ENCODE data around the gene ADAMTS6.

The ADAMTS6 gene

GRCh38 chr5:65366655-65367054 lies 115.1 kb downstream of the ADAMTS6 start:
- H2BK120ac ChIP-seq (ENCODE audit: low read depth, low read length), result no peak overlapping the region
- no peak overlapping the region for H3K18ac ChIP-seq (ENCODE audit: low read length)
- H2AFZ ChIP-seq (ENCODE audit: low read length), result no peak overlapping the region
- no peak overlapping the region for H3K23ac ChIP-seq (ENCODE audit: low read depth, low read length, poor library complexity)
- H2BK15ac ChIP-seq (ENCODE audit: low read length), result no peak overlapping the region
- H2AK5ac ChIP-seq (ENCODE audit: low read depth, low read length), result no peak overlapping the region
- H3K4me3 ChIP-seq (ENCODE audit: low read length in 2 of 2), result no peak overlapping the region
- H3K27me3 ChIP-seq (ENCODE audit: control insufficient read depth in 3 of 3, insufficient read depth in 3 of 3, low read depth in 1 of 3, low read length in 3 of 3), result no peaks in the 10 kb centered on the region
- H3K4ac ChIP-seq (ENCODE audit: low read length), result no peak overlapping the region
- H4K8ac ChIP-seq (ENCODE audit: low read depth, low read length), result no peak overlapping the region
- no peak overlapping the region for H3K14ac ChIP-seq (ENCODE audit: low read length)
- H3K4me1 ChIP-seq (ENCODE audit: control insufficient read depth in 2 of 2, insufficient read depth in 1 of 2, low read depth in 1 of 2, low read length in 2 of 2), result peaks cover 0 to 2% of the 10 kb centered on the region in 2 donors
- H3K4me2 ChIP-seq (ENCODE audit: insufficient read depth, low read length, poor library complexity, severe bottlenecking), result no peak overlapping the region
- H3K27ac ChIP-seq (replicated peaks; ENCODE audit: low read length), result no peak overlapping the region
- WGBS, 2 donors (ENCODE audit: extremely low coverage in 2 of 2, insufficient read length in 2 of 2, insufficient replicate concordance in 1 of 2), result no CpG with 5 or more reads among the region's 2 CpGs
- H3K36me3 ChIP-seq (replicated peaks in 1 of 2; ENCODE audit: control insufficient read depth in 2 of 2, insufficient read depth in 2 of 2, low read length in 2 of 2), result no peaks in the 10 kb centered on the region
- H3K79me1 ChIP-seq (ENCODE audit: low read depth, low read length), result no peaks in the 10 kb centered on the region
- DNase-seq (ENCODE audit: low spot score), result no peak
- no peak overlapping the region for H2BK12ac ChIP-seq (ENCODE audit: low read length)
- no peak overlapping the region for H3K9ac ChIP-seq (ENCODE audit: low read depth, low read length, poor library complexity)
- no peak overlapping the region for H2BK5ac ChIP-seq (ENCODE audit: low read length)
- H4K91ac ChIP-seq (ENCODE audit: low read depth, low read length, poor library complexity), result no peak overlapping the region
- H3K9me3 ChIP-seq (replicated peaks in 1 of 2; ENCODE audit: control insufficient read depth in 2 of 2, insufficient read depth in 1 of 2, low read depth in 1 of 2, low read length in 2 of 2), result no peaks in the 10 kb centered on the region

DNA sequence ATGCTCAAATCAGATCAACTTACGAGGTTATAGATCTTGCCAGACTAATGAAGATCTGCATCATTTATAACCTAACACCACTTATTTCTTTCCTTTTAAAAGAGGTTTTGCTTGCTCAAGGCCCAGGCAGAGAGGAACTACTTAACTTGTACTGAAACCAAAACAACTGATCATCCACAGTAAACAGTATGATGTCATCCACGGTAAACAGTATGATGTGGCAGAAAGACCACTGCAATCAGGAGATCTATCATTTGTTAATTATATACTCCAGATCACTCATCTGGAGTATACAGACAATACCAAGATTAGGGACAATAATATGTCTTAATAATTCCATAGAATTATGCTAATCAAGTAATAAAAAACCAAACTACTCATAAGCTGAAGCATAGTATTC lies 116.8 kb downstream of the ADAMTS6 start:
- Histone ChIP-seq H3K36me3 (replicated peaks in 1 of 2; ENCODE audit: control insufficient read depth in 2 of 2, insufficient read depth in 2 of 2, low read length in 2 of 2) (no peaks in the 10 kb centered on the region), H4K91ac (ENCODE audit: low read depth, low read length, poor library complexity) (no peak overlapping the region), H2BK120ac (ENCODE audit: low read depth, low read length) (no peak overlapping the region), H3K27ac (replicated peaks; ENCODE audit: low read length) (no peak overlapping the region), H3K23ac (ENCODE audit: low read depth, low read length, poor library complexity) (no peak overlapping the region), H3K27me3 (ENCODE audit: control insufficient read depth in 3 of 3, insufficient read depth in 3 of 3, low read depth in 1 of 3, low read length in 3 of 3) (no peaks in the 10 kb centered on the region), H3K9ac (ENCODE audit: low read depth, low read length, poor library complexity) (no peak overlapping the region), H3K14ac (ENCODE audit: low read length) (no peak overlapping the region), H3K9me3 (replicated peaks in 1 of 2; ENCODE audit: control insufficient read depth in 2 of 2, insufficient read depth in 1 of 2, low read depth in 1 of 2, low read length in 2 of 2) (no peaks in the 10 kb centered on the region), H3K79me1 (ENCODE audit: low read depth, low read length) (no peaks in the 10 kb centered on the region), H3K4me2 (ENCODE audit: insufficient read depth, low read length, poor library complexity, severe bottlenecking) (no peak overlapping the region), H3K18ac (ENCODE audit: low read length) (no peak overlapping the region), H2BK15ac (ENCODE audit: low read length) (no peak overlapping the region), H2BK12ac (ENCODE audit: low read length) (no peak overlapping the region), H2AK5ac (ENCODE audit: low read depth, low read length) (no peak overlapping the region), H3K4ac (ENCODE audit: low read length) (no peak overlapping the region), H2BK5ac (ENCODE audit: low read length) (no peak overlapping the region), H4K8ac (ENCODE audit: low read depth, low read length) (no peak overlapping the region), H3K4me3 (ENCODE audit: low read length in 2 of 2) (no peak overlapping the region), H3K4me1 (ENCODE audit: control insufficient read depth in 2 of 2, insufficient read depth in 1 of 2, low read depth in 1 of 2, low read length in 2 of 2) (peaks cover 0 to 2% of the 10 kb centered on the region in 2 donors), H2AFZ (ENCODE audit: low read length) (no peak overlapping the region)
- WGBS, 2 donors (ENCODE audit: extremely low coverage in 2 of 2, insufficient read length in 2 of 2, insufficient replicate concordance in 1 of 2), result no CpG with 5 or more reads among the region's 2 CpGs
- DNase-seq (ENCODE audit: low spot score), result no peak

- no peak overlapping the region for H4K8ac ChIP-seq (ENCODE audit: low read depth, low read length)
- H3K27ac ChIP-seq (replicated peaks; ENCODE audit: low read length), result no peak overlapping the region
- DNase-seq (ENCODE audit: low spot score), result no peak
- H2AFZ ChIP-seq (ENCODE audit: low read length), result no peak overlapping the region
- no peaks in the 10 kb centered on the region for H3K79me1 ChIP-seq (ENCODE audit: low read depth, low read length)
- H2BK120ac ChIP-seq (ENCODE audit: low read depth, low read length), result no peak overlapping the region
- H3K27me3 ChIP-seq (ENCODE audit: control insufficient read depth in 3 of 3, insufficient read depth in 3 of 3, low read depth in 1 of 3, low read length in 3 of 3), result no peaks in the 10 kb centered on the region
- no CpG with 5 or more reads among the region's 2 CpGs for WGBS, 2 donors (ENCODE audit: extremely low coverage in 2 of 2, insufficient read length in 2 of 2, insufficient replicate concordance in 1 of 2)
- no peak overlapping the region for H3K4me2 ChIP-seq (ENCODE audit: insufficient read depth, low read length, poor library complexity, severe bottlenecking)
- no peak overlapping the region for H3K23ac ChIP-seq (ENCODE audit: low read depth, low read length, poor library complexity)
- peaks cover 0 to 2% of the 10 kb centered on the region in 2 donors for H3K4me1 ChIP-seq (ENCODE audit: control insufficient read depth in 2 of 2, insufficient read depth in 1 of 2, low read depth in 1 of 2, low read length in 2 of 2)
- no peak overlapping the region for H2AK5ac ChIP-seq (ENCODE audit: low read depth, low read length)
- H2BK15ac ChIP-seq (ENCODE audit: low read length), result no peak overlapping the region
- no peak overlapping the region for H2BK12ac ChIP-seq (ENCODE audit: low read length)
- no peak overlapping the region for H4K91ac ChIP-seq (ENCODE audit: low read depth, low read length, poor library complexity)
- H3K14ac ChIP-seq (ENCODE audit: low read length), result no peak overlapping the region
- no peak overlapping the region for H2BK5ac ChIP-seq (ENCODE audit: low read length)
- no peaks in the 10 kb centered on the region for H3K36me3 ChIP-seq (replicated peaks in 1 of 2; ENCODE audit: control insufficient read depth in 2 of 2, insufficient read depth in 2 of 2, low read length in 2 of 2)
- H3K4me3 ChIP-seq (ENCODE audit: low read length in 2 of 2), result no peak overlapping the region
- no peaks in the 10 kb centered on the region for H3K9me3 ChIP-seq (replicated peaks in 1 of 2; ENCODE audit: control insufficient read depth in 2 of 2, insufficient read depth in 1 of 2, low read depth in 1 of 2, low read length in 2 of 2)
- no peak overlapping the region for H3K18ac ChIP-seq (ENCODE audit: low read length)
- no peak overlapping the region for H3K4ac ChIP-seq (ENCODE audit: low read length)
- no peak overlapping the region for H3K9ac ChIP-seq (ENCODE audit: low read depth, low read length, poor library complexity)
Observed at GRCh38 chr5:65363499-65363898, 118.2 kb downstream of the ADAMTS6 start.

DNA sequence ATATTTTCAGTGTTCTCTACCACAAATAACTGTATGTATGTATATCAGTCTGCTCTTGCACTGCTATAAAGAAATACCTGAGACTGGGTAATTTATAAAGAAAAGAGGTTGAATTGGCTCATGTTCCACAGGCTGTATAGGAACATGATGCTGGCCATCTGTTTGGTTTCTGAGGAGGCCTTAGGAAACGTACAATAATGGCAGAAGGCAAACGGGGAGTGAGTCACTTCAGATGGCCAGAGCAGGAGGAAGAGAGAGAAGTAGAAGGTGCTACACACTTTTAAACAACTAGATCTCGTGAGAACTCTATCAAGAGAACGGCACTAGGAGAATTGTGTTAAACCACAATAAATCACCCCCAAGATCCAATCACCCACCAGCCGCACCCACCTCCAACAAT lies 121.7 kb downstream of the ADAMTS6 start:
- H3K79me1 ChIP-seq (ENCODE audit: low read depth, low read length), result no peaks in the 10 kb centered on the region
- no peak for DNase-seq (ENCODE audit: low spot score)
- H3K4me2 ChIP-seq (ENCODE audit: insufficient read depth, low read length, poor library complexity, severe bottlenecking), result no peak overlapping the region
- no peak overlapping the region for H2BK12ac ChIP-seq (ENCODE audit: low read length)
- no peaks in the 10 kb centered on the region for H3K27me3 ChIP-seq (ENCODE audit: control insufficient read depth in 3 of 3, insufficient read depth in 3 of 3, low read depth in 1 of 3, low read length in 3 of 3)
- H4K91ac ChIP-seq (ENCODE audit: low read depth, low read length, poor library complexity), result no peak overlapping the region
- H3K23ac ChIP-seq (ENCODE audit: low read depth, low read length, poor library complexity), result no peak overlapping the region
- H2AK5ac ChIP-seq (ENCODE audit: low read depth, low read length), result no peak overlapping the region
- H3K9ac ChIP-seq (ENCODE audit: low read depth, low read length, poor library complexity), result no peak overlapping the region
- H2BK5ac ChIP-seq (ENCODE audit: low read length), result no peak overlapping the region
- no peaks in the 10 kb centered on the region for H3K36me3 ChIP-seq (replicated peaks in 1 of 2; ENCODE audit: control insufficient read depth in 2 of 2, insufficient read depth in 2 of 2, low read length in 2 of 2)
- WGBS, 2 donors (ENCODE audit: extremely low coverage in 2 of 2, insufficient read length in 2 of 2, insufficient replicate concordance in 1 of 2), result no CpG with 5 or more reads among the region's 5 CpGs
- H4K8ac ChIP-seq (ENCODE audit: low read depth, low read length), result no peak overlapping the region
- H3K9me3 ChIP-seq (replicated peaks in 1 of 2; ENCODE audit: control insufficient read depth in 2 of 2, insufficient read depth in 1 of 2, low read depth in 1 of 2, low read length in 2 of 2), result no peaks in the 10 kb centered on the region
- no peak overlapping the region for H3K4me3 ChIP-seq (ENCODE audit: low read length in 2 of 2)
- no peak overlapping the region for H2BK120ac ChIP-seq (ENCODE audit: low read depth, low read length)
- H3K14ac ChIP-seq (ENCODE audit: low read length), result no peak overlapping the region
- peaks cover 0 to 2% of the 10 kb centered on the region in 2 donors for H3K4me1 ChIP-seq (ENCODE audit: control insufficient read depth in 2 of 2, insufficient read depth in 1 of 2, low read depth in 1 of 2, low read length in 2 of 2)
- no peak overlapping the region for H3K27ac ChIP-seq (replicated peaks; ENCODE audit: low read length)
- H2AFZ ChIP-seq (ENCODE audit: low read length), result no peak overlapping the region
- no peak overlapping the region for H3K18ac ChIP-seq (ENCODE audit: low read length)
- H3K4ac ChIP-seq (ENCODE audit: low read length), result no peak overlapping the region
- H2BK15ac ChIP-seq (ENCODE audit: low read length), result no peak overlapping the region
